ENCODE results near the gene PCNX3. TPM values are rescaled to one million over a fixed set of nuclear protein-coding genes. Genes with fewer than 3 reads are reported as not detected.
A peak's percentile ranks its signal among the peaks of the same experiment; 100 is the strongest.

The PCNX3 gene
- total and polyA plus RNA-seq, 4 donors, result 10.4 to 41.6 (median 25.5) TPM

- peaks cover 47% of the 10 kb centered on the region for H3K36me3 ChIP-seq (ENCODE audit: control insufficient read depth, insufficient read depth, low read length)
- WGBS (ENCODE audit: insufficient coverage), result 58% methylated on average over 6 of the region's 6 CpGs
- DNase-seq (ENCODE audit: low read depth in 4 of 6, low spot score in 6 of 6), result no peak
- peaks cover 44% of the 10 kb centered on the region for H3K4me1 ChIP-seq (ENCODE audit: control insufficient read depth, insufficient read depth, low read length)
- no peak overlapping the region for H3K27ac ChIP-seq (ENCODE audit: low read depth, low read length)
- H3K9me3 ChIP-seq (ENCODE audit: control insufficient read depth, insufficient read depth, low read length), result no peaks in the 10 kb centered on the region
- peaks cover 14% of the 10 kb centered on the region for H3K27me3 ChIP-seq (ENCODE audit: control insufficient read depth, insufficient read depth, low read length)
- no peak overlapping the region for H3K4me3 ChIP-seq (ENCODE audit: low read depth, low read length)
Observed at GRCh38 chr11:65643971-65644370, 28.4 kb downstream of the PCNX3 start.

GRCh38 chr11:65644837-65645236 is 29.3 kb downstream of the PCNX3 start:
- Histone ChIP-seq H3K4me3 (ENCODE audit: low read depth, low read length) (no peak overlapping the region), H3K36me3 (ENCODE audit: control insufficient read depth, insufficient read depth, low read length) (peaks cover 54% of the 10 kb centered on the region), H3K4me1 (ENCODE audit: control insufficient read depth, insufficient read depth, low read length) (peaks cover 44% of the 10 kb centered on the region), H3K27ac (ENCODE audit: low read depth, low read length) (no peak overlapping the region), H3K9me3 (ENCODE audit: control insufficient read depth, insufficient read depth, low read length) (no peaks in the 10 kb centered on the region), H3K27me3 (ENCODE audit: control insufficient read depth, insufficient read depth, low read length) (peaks cover 14% of the 10 kb centered on the region)
- WGBS (ENCODE audit: insufficient coverage), result 85% methylated on average over 10 of the region's 11 CpGs
- DNase-seq (ENCODE audit: low read depth in 4 of 6, low spot score in 6 of 6), result no peak

- Histone ChIP-seq H3K9me3 (ENCODE audit: control insufficient read depth, insufficient read depth, low read length) (no peaks in the 10 kb centered on the region), H3K36me3 (ENCODE audit: control insufficient read depth, insufficient read depth, low read length) (peaks cover 54% of the 10 kb centered on the region), H3K27ac (ENCODE audit: low read depth, low read length) (no peak overlapping the region), H3K4me1 (ENCODE audit: control insufficient read depth, insufficient read depth, low read length) (peaks cover 42% of the 10 kb centered on the region), H3K27me3 (ENCODE audit: control insufficient read depth, insufficient read depth, low read length) (peaks cover 14% of the 10 kb centered on the region), H3K4me3 (ENCODE audit: low read depth, low read length) (no peak overlapping the region)
- DNase-seq (ENCODE audit: low read depth in 4 of 6, low spot score in 6 of 6), result no peak
- 78% methylated on average over 7 of the region's 10 CpGs for WGBS (ENCODE audit: insufficient coverage)
Observed at GRCh38 chr11:65645710-65646109, 30.1 kb downstream of the PCNX3 start.

GRCh38 chr11:65646288-65646957 is 30.8 kb downstream of the PCNX3 start:
- WGBS (ENCODE audit: insufficient coverage), result 61% methylated on average over 68 of the region's 68 CpGs
- no peak overlapping the region for H3K4me3 ChIP-seq (ENCODE audit: low read depth, low read length)

GRCh38 chr11:65646958-65647701 is 31.6 kb downstream of the PCNX3 start:
- H3K36me3 ChIP-seq (ENCODE audit: control insufficient read depth, insufficient read depth, low read length), result peaks cover 46% of the 10 kb centered on the region

More at GRCh38 chr11:65646288-65646957, 30.8 kb downstream of the PCNX3 start:
- no peak overlapping the region for H3K27ac ChIP-seq (ENCODE audit: low read depth, low read length)
- H3K4me1 ChIP-seq (ENCODE audit: control insufficient read depth, insufficient read depth, low read length), result peaks cover 44% of the 10 kb centered on the region
- no peaks in the 10 kb centered on the region for H3K9me3 ChIP-seq (ENCODE audit: control insufficient read depth, insufficient read depth, low read length)
- H3K36me3 ChIP-seq (ENCODE audit: control insufficient read depth, insufficient read depth, low read length), result peaks cover 50% of the 10 kb centered on the region
- peaks cover 14% of the 10 kb centered on the region for H3K27me3 ChIP-seq (ENCODE audit: control insufficient read depth, insufficient read depth, low read length)
- no peak for DNase-seq (ENCODE audit: low read depth in 4 of 6, low spot score in 6 of 6)

GRCh38 chr11:65648997-65649493 is 33.5 kb downstream of the PCNX3 start:
- H3K4me1 ChIP-seq (ENCODE audit: control insufficient read depth, insufficient read depth, low read length), result peaks cover 53% of the 10 kb centered on the region
- H3K36me3 ChIP-seq (ENCODE audit: control insufficient read depth, insufficient read depth, low read length), result peaks cover 46% of the 10 kb centered on the region
- no peak for DNase-seq (ENCODE audit: low read depth in 4 of 6, low spot score in 6 of 6)
- no peaks in the 10 kb centered on the region for H3K9me3 ChIP-seq (ENCODE audit: control insufficient read depth, insufficient read depth, low read length)
- H3K27ac ChIP-seq (ENCODE audit: low read depth, low read length), result no peak overlapping the region
- no peak overlapping the region for H3K4me3 ChIP-seq (ENCODE audit: low read depth, low read length)
- WGBS (ENCODE audit: insufficient coverage), result 67% methylated on average over 11 of the region's 12 CpGs
- peaks cover 14% of the 10 kb centered on the region for H3K27me3 ChIP-seq (ENCODE audit: control insufficient read depth, insufficient read depth, low read length)

More at GRCh38 chr11:65646958-65647701, 31.6 kb downstream of the PCNX3 start:
- peaks cover 44% of the 10 kb centered on the region for H3K4me1 ChIP-seq (ENCODE audit: control insufficient read depth, insufficient read depth, low read length)
- DNase-seq (ENCODE audit: low read depth in 4 of 6, low spot score in 6 of 6), result peak in 2 of 6 donors; percentile 29 to 44
- H3K4me3 ChIP-seq (ENCODE audit: low read depth, low read length), result no peak overlapping the region
- WGBS (ENCODE audit: insufficient coverage), result 8% methylated on average over 87 of the region's 87 CpGs
- no peaks in the 10 kb centered on the region for H3K9me3 ChIP-seq (ENCODE audit: control insufficient read depth, insufficient read depth, low read length)
- H3K27ac ChIP-seq (ENCODE audit: low read depth, low read length), result no peak overlapping the region
- peaks cover 14% of the 10 kb centered on the region for H3K27me3 ChIP-seq (ENCODE audit: control insufficient read depth, insufficient read depth, low read length)

GRCh38 chr11:65649656-65650546 is 34.3 kb downstream of the PCNX3 start:
- Histone ChIP-seq H3K4me3 (ENCODE audit: low read depth, low read length) (no peak overlapping the region), H3K9me3 (ENCODE audit: control insufficient read depth, insufficient read depth, low read length) (no peaks in the 10 kb centered on the region), H3K36me3 (ENCODE audit: control insufficient read depth, insufficient read depth, low read length) (peaks cover 52% of the 10 kb centered on the region), H3K4me1 (ENCODE audit: control insufficient read depth, insufficient read depth, low read length) (peaks cover 62% of the 10 kb centered on the region), H3K27ac (ENCODE audit: low read depth, low read length) (no peak overlapping the region), H3K27me3 (ENCODE audit: control insufficient read depth, insufficient read depth, low read length) (peaks cover 14% of the 10 kb centered on the region)
- no peak for DNase-seq (ENCODE audit: low read depth in 4 of 6, low spot score in 6 of 6)
- 81% methylated on average over 16 of the region's 16 CpGs for WGBS (ENCODE audit: insufficient coverage)

- Histone ChIP-seq H3K27me3 (ENCODE audit: control insufficient read depth, insufficient read depth, low read length) (peaks cover 14% of the 10 kb centered on the region), H3K4me1 (ENCODE audit: control insufficient read depth, insufficient read depth, low read length) (peaks cover 63% of the 10 kb centered on the region), H3K27ac (ENCODE audit: low read depth, low read length) (no peak overlapping the region), H3K9me3 (ENCODE audit: control insufficient read depth, insufficient read depth, low read length) (no peaks in the 10 kb centered on the region), H3K36me3 (ENCODE audit: control insufficient read depth, insufficient read depth, low read length) (peaks cover 52% of the 10 kb centered on the region), H3K4me3 (ENCODE audit: low read depth, low read length) (no peak overlapping the region)
- no peak for DNase-seq (ENCODE audit: low read depth in 4 of 6, low spot score in 6 of 6)
- WGBS (ENCODE audit: insufficient coverage), result 77% methylated on average over 16 of the region's 20 CpGs
Observed at GRCh38 chr11:65650547-65651338, 35.2 kb downstream of the PCNX3 start.

- Histone ChIP-seq H3K36me3 (ENCODE audit: control insufficient read depth, insufficient read depth, low read length) (peaks cover 51% of the 10 kb centered on the region), H3K4me3 (ENCODE audit: low read depth, low read length) (no peak overlapping the region), H3K27ac (ENCODE audit: low read depth, low read length) (peak overlapping the region; percentile 98), H3K9me3 (ENCODE audit: control insufficient read depth, insufficient read depth, low read length) (no peaks in the 10 kb centered on the region), H3K4me1 (ENCODE audit: control insufficient read depth, insufficient read depth, low read length) (peaks cover 63% of the 10 kb centered on the region), H3K27me3 (ENCODE audit: control insufficient read depth, insufficient read depth, low read length) (peaks cover 10% of the 10 kb centered on the region)
- DNase-seq (ENCODE audit: low read depth in 4 of 6, low spot score in 6 of 6), result no peak
- 83% methylated on average over 3 of the region's 3 CpGs for WGBS (ENCODE audit: insufficient coverage)
Observed at GRCh38 chr11:65651339-65651588, 35.7 kb downstream of the PCNX3 start.
